ENCODE data around the gene FER. TPM values are rescaled to one million over a fixed set of nuclear protein-coding genes. Genes with fewer than 3 reads are reported as not detected.
"Not testable (repeated sequence)": the region's sequence is repeated elsewhere in the genome, so short reads cannot be mapped to it uniquely, and the experiment has no call there.

Gene FER
- total and polyA plus RNA-seq, 12 donors = 3.5 to 37.5 (median 27.0) TPM

GRCh38 chr5:108974594-108974993 is 226.9 kb downstream of the FER start:
- no peak for DNase-seq
- intact Hi-C loops (cut with DNase I) = no loop called here
- 95 to 100% (median 98%) methylated on average over 1 of the region's 1 CpG for whole genome bisulfite sequencing, 4 donors
- no peaks in the 10 kb centered on the region for H3K4me1 ChIP-seq (replicated peaks in 1 of 2)
- H3K27me3 ChIP-seq = no peaks in the 10 kb centered on the region
- H3K4me3 ChIP-seq = no peak overlapping the region
- H3K36me3 ChIP-seq (replicated peaks in 1 of 2) = no peaks in the 10 kb centered on the region
- TF ChIP-seq CTCF (IDR thresholded peaks at IDR 0.05) (no peak), POLR2A (IDR thresholded peaks at IDR 0.05) (no peak)
- H3K27ac ChIP-seq = no peak overlapping the region
- H3K9me3 ChIP-seq (replicated peaks in 1 of 3) = no peaks in the 10 kb centered on the region

GRCh38 chr5:108975697-108976096 is 228.0 kb downstream of the FER start:
- no peak overlapping the region for H3K4me3 ChIP-seq
- 89 to 96% (median 95%) methylated on average over 2 of the region's 2 CpGs for WGBS, 4 donors
- no peaks in the 10 kb centered on the region for H3K4me1 ChIP-seq (replicated peaks in 1 of 2)
- TF ChIP-seq CTCF (IDR thresholded peaks at IDR 0.05) = no peak
- no peak for TF ChIP-seq POLR2A (IDR thresholded peaks at IDR 0.05)
- no peaks in the 10 kb centered on the region for H3K9me3 ChIP-seq (replicated peaks in 1 of 3)
- H3K36me3 ChIP-seq (replicated peaks in 1 of 2) = no peaks in the 10 kb centered on the region
- no peak for DNase-seq
- H3K27ac ChIP-seq = no peak overlapping the region
- no peaks in the 10 kb centered on the region for H3K27me3 ChIP-seq
- intact Hi-C loops (cut with DNase I) = no loop called here

- TF ChIP-seq POLR2A (IDR thresholded peaks at IDR 0.05) (no peak), CTCF (IDR thresholded peaks at IDR 0.05) (no peak)
- H3K27me3 ChIP-seq = no peaks in the 10 kb centered on the region
- 68 to 94% (median 90%) methylated on average over 4 of the region's 4 CpGs for WGBS, 4 donors
- H3K9me3 ChIP-seq (replicated peaks in 1 of 3) = no peaks in the 10 kb centered on the region
- no peak overlapping the region for H3K4me3 ChIP-seq
- H3K36me3 ChIP-seq (replicated peaks in 1 of 2) = no peaks in the 10 kb centered on the region
- no peaks in the 10 kb centered on the region for H3K4me1 ChIP-seq (replicated peaks in 1 of 2)
- intact Hi-C loops (cut with DNase I) = no loop called here
- no peak overlapping the region for H3K27ac ChIP-seq
- DNase-seq = no peak
Observed at GRCh38 chr5:108983461-108984092, 235.9 kb downstream of the FER start.

- Histone ChIP-seq H3K4me3 (no peak overlapping the region), H3K27me3 (no peaks in the 10 kb centered on the region), H3K36me3 (replicated peaks in 1 of 2) (no peaks in the 10 kb centered on the region), H3K9me3 (replicated peaks in 1 of 3) (no peaks in the 10 kb centered on the region), H3K27ac (no peak overlapping the region), H3K4me1 (replicated peaks in 1 of 2) (no peaks in the 10 kb centered on the region)
- no peak for TF ChIP-seq CTCF (IDR thresholded peaks at IDR 0.05)
- TF ChIP-seq POLR2A (IDR thresholded peaks at IDR 0.05) = no peak
- no peak for DNase-seq
- WGBS, 4 donors = 75 to 89% (median 84%) methylated on average over 1 of the region's 1 CpG
- intact Hi-C loops (cut with DNase I) = no loop called here
Observed at GRCh38 chr5:108989761-108990392, 242.2 kb downstream of the FER start.

- H3K9me3 ChIP-seq (replicated peaks in 1 of 3); H3K27me3 ChIP-seq; H3K4me3 ChIP-seq; H3K36me3 ChIP-seq (replicated peaks in 1 of 2); H3K4me1 ChIP-seq (replicated peaks in 1 of 2); intact Hi-C loops (cut with DNase I); H3K27ac ChIP-seq; DNase-seq: not testable (repeated sequence)
- WGBS, 4 donors = 95 to 98% (median 97%) methylated on average over 13 to 42 of the region's 47 CpGs
Observed at GRCh38 chr5:108992396-108993085, 244.8 kb downstream of the FER start.

GRCh38 chr5:108993440-108993839 is 245.7 kb downstream of the FER start:
- H3K36me3 ChIP-seq (replicated peaks in 1 of 2); H3K4me3 ChIP-seq; H3K9me3 ChIP-seq (replicated peaks in 1 of 3); H3K27me3 ChIP-seq; DNase-seq; H3K27ac ChIP-seq; intact Hi-C loops (cut with DNase I); H3K4me1 ChIP-seq (replicated peaks in 1 of 2): not testable (repeated sequence)
- 94 to 97% (median 95%) methylated on average over 7 to 12 of the region's 12 CpGs for WGBS, 4 donors
